Duodenal mucosa (tissue), 2 donors: ENCODE results near the gene TOP3B.

Experiments used
- H3K27ac ChIP-seq: one replicate; pipeline ENCODE4 v1.7.0; 2013; ENCODE audit warnings: low read depth, low read length
- H3K27me3 ChIP-seq, 2 donors: one replicate each; pipeline ENCODE4 v1.7.0; 2013; ENCODE audit warnings: low read length in 2 of 2, control low read depth in 1 of 2; ENCODE audit not compliant: insufficient read depth in 2 of 2, control insufficient read depth in 1 of 2
- H3K36me3 ChIP-seq, 2 donors: one replicate each; pipeline ENCODE4 v1.7.0; 2013; ENCODE audit warnings: low read length in 2 of 2, control low read depth in 1 of 2; ENCODE audit not compliant: insufficient read depth in 2 of 2, control insufficient read depth in 1 of 2
- H3K4me1 ChIP-seq, 2 donors: one replicate each; pipeline ENCODE4 v1.7.0; 2013; ENCODE audit warnings: low read length in 2 of 2, control low read depth in 1 of 2; ENCODE audit not compliant: insufficient read depth in 2 of 2, control insufficient read depth in 1 of 2
- H3K4me3 ChIP-seq, 2 donors: one replicate each; pipeline ENCODE4 v1.7.0; 2013; ENCODE audit warnings: low read length in 2 of 2, low read depth in 1 of 2
- H3K9ac ChIP-seq, 2 donors: one replicate each; pipeline ENCODE4 v1.7.0; 2013; ENCODE audit warnings: low read length in 2 of 2, low read depth in 1 of 2
- H3K9me3 ChIP-seq, 2 donors: one replicate each; pipeline ENCODE4 v1.7.0; 2013; ENCODE audit warnings: low read length in 2 of 2, control low read depth in 1 of 2; ENCODE audit not compliant: control insufficient read depth in 1 of 2

TOP3B gene

GRCh38 chr22:21982338-21982965 lies at the start of gene TOP3B:
TOP3B (minus strand) TSS chr22:21982787; CDS start chr22:21975709, 7,078 bp downstream.
- H3K9ac ChIP-seq = peak within 1 kb of the TSS; percentile 94 to 95
- peak within 1 kb of the TSS; percentile 22 for H3K27ac ChIP-seq
- H3K36me3 ChIP-seq = peaks cover 0 to 7% of the 10 kb centered on the region in 2 donors
- peaks cover 6 to 14% of the 10 kb centered on the region in 2 donors for H3K4me1 ChIP-seq
- H3K27me3 ChIP-seq = no peaks in the 10 kb centered on the region
- no peaks in the 10 kb centered on the region for H3K9me3 ChIP-seq
- H3K4me3 ChIP-seq = peak within 1 kb of the TSS; percentile 91 to 98

GRCh38 chr22:22031183-22031945 lies 48.8 kb upstream of the TOP3B start:
- H3K4me1 ChIP-seq = peaks cover 0 to under 1% of the 10 kb centered on the region in 2 donors
- H3K27ac ChIP-seq = no peak overlapping the region
- H3K9me3 ChIP-seq = no peaks in the 10 kb centered on the region
- H3K9ac ChIP-seq = no peak overlapping the region
- H3K36me3 ChIP-seq = no peaks in the 10 kb centered on the region
- H3K27me3 ChIP-seq = peaks cover 0 to 3% of the 10 kb centered on the region in 2 donors
- no peak overlapping the region for H3K4me3 ChIP-seq

GRCh38 chr22:22030493-22031182 lies 48.1 kb upstream of the TOP3B start:
- H3K9ac ChIP-seq = no peak overlapping the region
- H3K27me3 ChIP-seq = peaks cover 0 to 3% of the 10 kb centered on the region in 2 donors
- no peak overlapping the region for H3K4me3 ChIP-seq
- no peaks in the 10 kb centered on the region for H3K9me3 ChIP-seq
- H3K27ac ChIP-seq = no peak overlapping the region
- no peaks in the 10 kb centered on the region for H3K36me3 ChIP-seq
- peaks cover 0 to 6% of the 10 kb centered on the region in 2 donors for H3K4me1 ChIP-seq

GRCh38 chr22:22027955-22028354 lies 45.4 kb upstream of the TOP3B start:
- Histone ChIP-seq H3K27me3 (peaks cover 0 to 3% of the 10 kb centered on the region in 2 donors), H3K9ac (no peak overlapping the region), H3K4me3 (no peak overlapping the region), H3K4me1 (peaks cover 0 to 6% of the 10 kb centered on the region in 2 donors), H3K27ac (no peak overlapping the region), H3K9me3 (no peaks in the 10 kb centered on the region), H3K36me3 (no peaks in the 10 kb centered on the region)

- no peaks in the 10 kb centered on the region for H3K9me3 ChIP-seq
- peaks cover 0 to 6% of the 10 kb centered on the region in 2 donors for H3K4me1 ChIP-seq
- peaks cover 0 to 3% of the 10 kb centered on the region in 2 donors for H3K27me3 ChIP-seq
- no peaks in the 10 kb centered on the region for H3K36me3 ChIP-seq
- no peak overlapping the region for H3K9ac ChIP-seq
- H3K27ac ChIP-seq = no peak overlapping the region
- H3K4me3 ChIP-seq = no peak overlapping the region
These were observed 43.7 kb upstream of the TOP3B start for GRCh38 chr22:22026157-22026831.

GRCh38 chr22:22025320-22026156 lies 43.0 kb upstream of the TOP3B start:
- Histone ChIP-seq H3K36me3 (no peaks in the 10 kb centered on the region), H3K27ac (no peak overlapping the region), H3K4me1 (peaks cover 0 to 6% of the 10 kb centered on the region in 2 donors), H3K27me3 (no peaks in the 10 kb centered on the region), H3K4me3 (no peak overlapping the region), H3K9me3 (no peaks in the 10 kb centered on the region), H3K9ac (no peak overlapping the region)

GRCh38 chr22:22024440-22024839 lies 41.9 kb upstream of the TOP3B start:
- no peak overlapping the region for H3K9ac ChIP-seq
- no peaks in the 10 kb centered on the region for H3K27me3 ChIP-seq
- H3K36me3 ChIP-seq = no peaks in the 10 kb centered on the region
- peaks cover 0 to 6% of the 10 kb centered on the region in 2 donors for H3K4me1 ChIP-seq
- H3K4me3 ChIP-seq = no peak overlapping the region
- no peaks in the 10 kb centered on the region for H3K9me3 ChIP-seq
- no peak overlapping the region for H3K27ac ChIP-seq

GRCh38 chr22:22023581-22024137 lies 41.1 kb upstream of the TOP3B start:
- no peaks in the 10 kb centered on the region for H3K36me3 ChIP-seq
- H3K4me3 ChIP-seq = no peak overlapping the region
- no peaks in the 10 kb centered on the region for H3K9me3 ChIP-seq
- H3K9ac ChIP-seq = no peak overlapping the region
- no peaks in the 10 kb centered on the region for H3K27me3 ChIP-seq
- H3K27ac ChIP-seq = no peak overlapping the region
- H3K4me1 ChIP-seq = peaks cover 0 to 6% of the 10 kb centered on the region in 2 donors

- Histone ChIP-seq H3K9ac (no peak overlapping the region), H3K36me3 (no peaks in the 10 kb centered on the region), H3K27me3 (no peaks in the 10 kb centered on the region), H3K9me3 (no peaks in the 10 kb centered on the region), H3K4me3 (no peak overlapping the region), H3K27ac (no peak overlapping the region), H3K4me1 (peaks cover 0 to 6% of the 10 kb centered on the region in 2 donors)
These were observed 40.5 kb upstream of the TOP3B start for GRCh38 chr22:22022947-22023534.
